HG03378 (cell line): Measurements from ENCODE around the gene THSD4.

ENCODE experiments used
- ATAC-seq: cut with Tn5 transposase; IDR thresholded peaks from one replicate; pipeline ENCODE4 v1.9.1; 2021; ENCODE audit warnings: mild to moderate bottlenecking, moderate library complexity; ENCODE audit not compliant: unreplicated experiment

The THSD4 gene

DNA sequence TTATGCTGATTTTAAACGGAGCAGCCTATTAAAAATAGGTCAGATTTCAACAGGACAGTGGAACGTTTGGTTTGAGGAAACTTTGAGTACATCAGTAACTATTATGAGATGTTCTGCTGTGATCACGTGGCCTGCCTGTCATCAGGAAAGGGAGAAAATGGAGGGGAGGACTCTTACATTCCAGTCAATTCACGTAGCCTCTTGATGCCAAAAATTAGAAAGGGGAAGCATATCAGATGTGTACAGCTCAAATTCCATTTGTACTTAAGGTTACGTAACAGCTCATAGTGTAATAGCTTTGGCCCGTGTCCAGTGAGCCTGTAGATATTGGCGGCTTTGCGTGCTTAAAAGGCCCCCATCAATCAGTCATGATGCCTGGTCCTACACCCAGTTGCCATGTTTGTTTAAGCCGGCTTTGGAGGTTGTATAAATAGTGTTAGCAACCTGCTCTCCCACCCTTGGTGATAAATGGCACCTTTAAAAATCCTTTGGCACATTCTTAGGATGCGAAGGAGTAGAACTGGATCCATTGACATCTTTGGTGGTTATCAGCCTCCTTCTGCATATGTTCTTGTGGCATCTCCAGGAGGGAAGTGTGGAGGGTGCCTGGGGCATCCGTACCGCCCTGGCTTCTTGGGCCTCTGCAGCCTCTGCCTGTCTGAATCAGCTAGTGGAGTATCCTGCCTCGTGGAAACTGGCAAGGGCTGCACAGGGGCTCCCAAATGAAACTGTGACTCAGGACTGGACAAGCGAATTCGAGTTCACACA is 163.9 kb downstream of the THSD4 start:
- ATAC-seq = no peak

DNA sequence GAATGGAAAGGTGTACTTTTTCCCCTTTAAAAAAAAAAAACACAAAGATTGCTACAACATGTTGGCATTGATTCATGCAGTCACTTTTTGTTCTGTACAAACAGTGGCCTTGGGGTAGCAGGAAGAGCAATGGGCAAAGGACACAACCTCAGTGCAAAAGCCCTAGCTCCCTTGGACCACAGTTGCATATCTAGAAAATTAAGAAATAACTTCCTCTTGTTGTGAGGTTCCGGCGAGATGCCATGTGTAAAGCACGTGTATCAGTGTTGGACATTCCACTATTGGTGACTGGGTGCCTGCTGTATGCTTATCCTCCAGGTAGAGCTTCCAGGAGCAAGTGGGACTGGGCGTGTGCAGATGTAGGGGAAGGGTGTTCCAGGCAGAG is 164.5 kb downstream of the THSD4 start:
- no peak for ATAC-seq

DNA sequence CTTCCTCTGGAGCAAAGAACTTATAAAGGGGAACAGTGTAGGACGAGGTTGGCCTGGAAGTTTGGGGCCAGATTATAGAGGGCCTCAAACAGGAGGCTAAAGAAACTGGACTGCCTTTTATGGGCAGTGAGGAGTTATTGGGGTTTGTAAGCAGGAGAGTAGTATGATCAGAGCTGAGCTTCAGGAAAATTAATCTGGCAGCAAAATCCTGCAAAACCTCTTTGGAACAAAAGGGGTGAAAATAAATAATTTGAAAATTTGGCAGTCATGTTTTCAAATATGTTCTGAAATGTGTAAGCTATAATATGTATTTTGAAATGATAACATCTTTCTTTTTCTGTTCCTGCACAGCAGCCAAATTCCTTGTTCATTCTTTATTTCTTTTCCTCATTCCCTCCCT is 164.9 kb downstream of the THSD4 start:
- ATAC-seq = no peak

DNA sequence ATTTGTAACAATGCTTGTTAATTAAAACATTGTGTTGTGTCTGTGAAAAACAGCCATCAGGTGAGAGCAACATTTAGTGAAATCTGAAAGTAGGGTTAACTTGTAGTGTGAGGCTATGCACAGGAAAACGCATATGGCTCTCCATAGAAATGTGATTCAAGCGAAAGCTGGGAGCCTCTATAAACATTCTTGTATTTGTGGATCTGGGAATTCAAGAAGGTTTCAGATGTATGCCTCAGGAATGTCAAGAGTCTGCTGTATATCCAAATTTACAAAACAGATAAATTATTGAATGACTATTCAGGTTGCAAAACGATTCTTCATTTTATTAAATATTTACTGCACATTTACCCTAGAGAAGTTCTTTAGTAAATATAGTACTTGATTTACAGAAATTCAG is 166.0 kb downstream of the THSD4 start:
- no peak for ATAC-seq

DNA sequence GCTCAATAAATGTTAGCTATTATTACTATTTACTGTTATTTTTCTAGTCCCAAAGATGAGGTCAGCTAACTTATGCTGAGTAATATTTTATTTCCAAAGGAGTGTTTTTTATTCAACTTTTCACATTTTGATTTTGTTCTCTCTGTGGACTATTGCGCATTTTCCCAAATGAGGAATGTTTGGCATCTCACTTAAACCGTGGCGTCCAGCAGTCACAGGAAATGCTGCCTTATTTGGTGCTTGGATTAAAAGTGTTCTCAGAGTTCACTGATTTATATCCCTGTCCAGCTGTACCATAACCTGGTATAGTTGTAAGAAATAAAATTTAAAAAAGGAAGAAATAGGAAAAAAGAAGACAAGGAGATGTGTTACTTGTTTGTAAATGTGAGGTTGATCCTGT is 166.8 kb downstream of the THSD4 start:
- no peak for ATAC-seq

DNA sequence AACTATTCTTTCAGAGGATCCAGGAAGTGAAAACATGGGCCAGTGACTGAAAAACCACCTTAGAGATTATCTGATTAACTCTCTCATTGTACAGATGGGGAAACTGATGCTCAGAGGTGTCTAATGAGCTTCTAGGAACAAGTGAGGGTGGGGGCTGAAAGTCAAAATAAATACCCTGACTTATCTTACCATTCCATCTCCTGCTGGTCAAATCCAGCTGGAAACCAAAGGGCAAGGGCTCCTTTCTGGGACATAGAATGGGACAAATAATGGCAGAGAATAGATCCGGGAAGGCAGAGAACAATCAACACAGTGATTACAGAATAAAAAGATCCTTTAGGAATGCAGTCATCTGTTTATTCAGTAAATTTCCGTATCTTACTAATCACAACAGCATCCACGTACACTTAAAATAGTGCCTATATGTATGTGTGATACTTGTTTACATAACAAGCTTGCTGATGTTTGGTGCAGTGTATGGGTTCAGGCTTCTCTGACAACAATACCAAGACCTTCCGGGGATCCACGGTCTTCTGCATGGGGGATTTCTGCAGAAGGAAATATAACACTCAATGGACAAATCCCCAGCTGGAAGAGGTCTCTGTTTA is 173.2 kb downstream of the THSD4 start:
- ATAC-seq = no peak

DNA sequence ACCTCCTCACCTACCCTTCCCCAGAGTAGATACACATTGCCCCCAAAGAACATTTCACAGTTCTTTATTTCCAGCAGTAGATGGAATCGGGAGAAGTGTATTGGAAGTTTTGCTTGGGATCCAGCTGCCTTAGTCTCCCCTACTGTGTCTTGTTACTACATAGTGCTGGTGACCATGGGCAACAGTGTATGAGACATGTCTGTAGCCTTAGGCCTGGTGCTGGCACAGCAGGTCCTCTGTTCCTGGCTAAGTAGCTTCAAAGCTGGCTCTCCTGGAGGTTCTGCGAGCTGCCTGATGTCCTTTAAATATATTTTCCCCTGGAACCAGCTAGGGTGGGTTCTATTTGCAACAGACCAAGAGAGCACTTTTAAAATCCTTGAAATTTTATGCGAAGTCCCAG is 174.7 kb downstream of the THSD4 start:
- ATAC-seq = no peak

DNA sequence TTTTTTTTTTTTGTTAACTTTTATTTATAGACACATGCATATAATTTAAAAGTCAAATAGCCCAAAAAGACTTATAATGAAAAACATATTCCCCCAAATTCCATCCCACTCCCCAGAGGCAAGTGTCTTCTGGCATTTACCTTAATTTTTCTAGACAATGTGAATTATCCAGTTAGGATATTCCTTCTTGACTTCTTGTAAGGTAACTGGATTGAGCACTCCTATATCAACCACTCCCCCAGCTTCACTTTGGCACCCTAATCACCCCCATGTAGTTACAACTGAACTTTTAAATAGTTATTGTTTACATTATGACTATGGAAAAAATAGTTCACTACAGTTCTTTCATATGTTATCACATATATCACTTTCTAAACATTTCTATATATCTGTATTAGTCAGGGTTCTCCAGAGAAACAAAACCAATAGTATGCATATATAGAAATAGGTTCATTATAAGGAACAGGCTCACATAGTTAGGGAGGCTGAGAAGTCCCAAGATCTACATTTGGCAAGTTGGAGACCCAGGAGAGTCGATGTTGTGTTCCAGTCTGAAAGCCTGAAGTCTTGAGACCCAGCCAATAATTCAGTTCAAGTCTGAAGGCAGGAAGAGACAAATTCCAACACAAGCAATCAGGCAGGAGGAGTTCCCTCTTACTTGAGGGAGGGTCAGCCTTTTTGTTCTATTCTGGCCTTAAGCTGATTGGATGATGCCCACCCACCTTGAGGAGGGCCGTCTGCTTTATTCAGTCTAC is 175.8 kb downstream of the THSD4 start:
- no peak for ATAC-seq

DNA sequence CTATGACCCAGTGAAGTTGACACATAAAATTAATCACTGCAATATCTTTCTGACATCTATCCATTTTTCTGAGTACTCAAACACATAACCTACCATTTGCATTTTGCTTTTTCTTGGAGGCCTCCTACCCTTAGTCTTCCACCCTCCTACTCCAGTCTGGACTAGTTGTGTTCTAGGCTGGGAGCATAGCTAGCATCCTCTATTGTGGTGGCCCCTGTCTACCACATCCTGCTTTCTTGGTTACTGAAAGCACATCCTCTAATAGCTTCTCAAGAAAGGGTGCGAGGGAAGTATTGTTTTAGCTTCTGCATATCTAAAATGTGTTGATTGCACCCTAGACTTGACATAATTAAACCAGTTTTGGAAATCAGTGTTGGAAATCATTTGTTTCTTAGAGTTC is 176.5 kb downstream of the THSD4 start:
- no peak for ATAC-seq

DNA sequence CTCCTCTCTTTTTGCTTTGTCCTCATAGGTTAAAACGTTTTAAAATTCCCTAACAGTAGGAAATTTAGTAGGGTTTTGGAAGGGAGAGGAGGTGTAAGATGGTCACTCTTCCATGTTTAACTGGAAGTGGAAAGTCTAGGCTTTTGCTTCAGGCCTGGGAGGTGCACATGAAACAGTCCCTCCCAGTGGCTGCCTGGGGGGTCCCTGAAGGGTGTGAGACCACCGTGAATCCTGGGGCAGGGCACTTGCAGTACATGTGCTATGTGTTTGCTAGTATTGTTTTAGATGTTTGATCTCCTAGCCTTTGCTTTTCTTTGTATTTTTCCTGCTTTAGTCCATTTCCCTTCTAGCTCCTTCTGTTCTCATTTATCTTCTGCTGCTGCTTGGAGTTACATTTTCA is 178.5 kb downstream of the THSD4 start:
- ATAC-seq = no peak

DNA sequence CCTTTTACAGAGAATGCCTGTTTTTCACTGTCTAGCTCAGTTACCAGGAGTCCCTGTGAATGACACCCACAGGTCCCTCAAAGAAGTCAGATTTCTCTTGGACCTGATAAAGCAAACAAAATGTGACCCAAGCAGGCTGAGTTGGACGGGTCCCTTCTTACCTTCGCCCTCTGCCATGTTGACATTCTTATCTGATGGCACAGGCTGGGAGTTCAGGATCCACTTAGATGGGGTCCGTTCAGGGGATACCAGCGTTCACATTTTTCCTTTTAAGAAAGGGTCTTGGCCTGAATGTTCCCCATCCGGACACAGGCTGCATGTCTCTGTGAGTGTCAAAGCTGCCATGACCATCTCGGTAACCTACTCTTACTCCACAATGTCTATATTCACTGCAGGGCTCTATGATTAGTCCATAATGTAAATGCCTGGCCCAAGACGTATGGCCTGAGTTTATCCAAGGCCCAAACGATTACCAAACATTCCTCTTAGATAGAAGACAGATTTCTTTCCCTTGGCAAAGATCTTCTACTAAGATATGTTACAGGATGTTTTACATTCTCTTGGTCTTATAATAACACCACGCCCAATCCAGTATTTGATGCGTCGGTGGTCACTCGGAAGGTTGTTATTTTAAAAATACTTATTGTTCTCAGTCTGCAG is 179.1 kb downstream of the THSD4 start:
- no peak for ATAC-seq

DNA sequence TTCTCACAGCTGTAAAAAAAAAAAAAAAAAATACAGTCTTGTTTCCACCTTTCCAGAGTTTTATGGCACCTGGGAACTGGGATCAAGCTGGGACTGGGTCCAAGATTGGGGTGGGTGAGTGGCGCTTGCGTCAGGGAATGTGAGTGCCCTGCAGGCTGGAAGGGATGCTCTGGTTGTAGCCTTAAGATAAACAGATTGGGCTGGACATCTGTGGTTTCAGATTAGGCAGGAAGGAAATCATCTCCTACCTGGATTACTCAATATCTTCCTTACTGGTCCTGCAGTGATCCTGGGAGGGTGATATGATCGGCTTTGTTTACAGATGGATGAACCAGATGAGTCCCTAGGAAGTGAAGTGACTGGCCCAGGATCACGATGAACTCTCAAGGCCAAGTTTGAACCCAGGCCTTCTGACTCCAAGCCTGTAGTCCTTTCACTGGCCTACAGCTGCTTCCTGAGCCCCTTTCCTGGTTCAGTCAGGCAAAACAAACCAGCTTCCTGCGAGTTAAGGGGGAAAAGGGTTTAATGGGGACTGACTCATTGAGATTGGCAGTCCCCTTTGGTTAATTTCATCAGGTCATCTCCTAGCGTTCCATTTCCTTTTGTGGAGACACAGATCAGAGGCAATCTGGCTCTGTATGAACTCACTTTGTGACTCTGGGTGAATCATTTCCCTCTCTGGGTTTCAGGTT is 179.8 kb downstream of the THSD4 start:
- no peak for ATAC-seq

DNA sequence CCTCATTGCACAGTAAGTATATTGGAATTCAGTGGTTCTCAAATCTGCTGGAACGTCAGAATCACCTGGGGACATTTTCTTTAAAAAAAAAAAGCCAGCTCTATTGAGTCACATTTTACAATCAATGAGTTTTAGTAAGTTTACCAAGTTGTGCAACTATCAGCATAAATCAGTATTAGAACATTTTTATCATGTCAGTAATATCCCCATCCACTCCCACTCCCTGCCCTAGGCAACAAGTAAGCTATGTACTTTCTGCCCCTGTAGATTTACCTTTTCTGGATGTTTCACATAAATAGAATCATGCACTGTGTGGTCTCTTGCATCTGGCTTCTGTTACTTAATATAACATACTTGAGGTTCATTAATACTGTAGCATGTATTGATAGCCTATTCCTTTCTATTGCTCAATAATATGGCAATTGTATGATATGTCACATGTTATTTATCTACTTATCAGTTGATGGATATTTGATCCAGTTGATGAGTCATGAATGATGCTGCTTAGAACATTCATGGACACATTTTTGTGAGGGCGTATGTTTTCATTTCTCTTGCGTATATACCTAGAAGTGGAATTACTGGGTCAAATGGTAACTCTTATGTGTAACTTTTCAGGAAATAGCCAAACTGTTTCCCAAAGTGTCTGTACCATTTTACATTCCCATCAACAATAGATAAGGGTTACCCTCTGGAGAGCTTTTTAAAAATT is 180.5 kb downstream of the THSD4 start:
- no peak for ATAC-seq

DNA sequence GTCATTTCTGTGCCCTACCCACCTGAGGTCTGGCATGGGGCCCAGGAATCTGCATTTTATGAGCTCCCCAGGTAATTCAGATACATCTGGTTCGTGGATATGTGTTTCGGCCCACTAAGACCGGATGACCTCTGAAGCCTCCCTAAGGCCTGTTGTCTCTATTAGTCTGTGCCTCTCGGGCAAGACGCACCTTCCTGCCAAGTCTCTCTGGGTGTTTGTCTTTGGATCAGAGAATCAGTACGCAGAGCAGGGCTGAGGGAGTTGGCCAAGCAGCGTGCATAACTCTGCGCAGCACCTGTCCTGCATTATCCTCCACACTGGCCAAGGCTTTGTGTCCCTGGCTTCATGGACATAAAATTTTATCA is 181.0 kb downstream of the THSD4 start:
- ATAC-seq = no peak

DNA sequence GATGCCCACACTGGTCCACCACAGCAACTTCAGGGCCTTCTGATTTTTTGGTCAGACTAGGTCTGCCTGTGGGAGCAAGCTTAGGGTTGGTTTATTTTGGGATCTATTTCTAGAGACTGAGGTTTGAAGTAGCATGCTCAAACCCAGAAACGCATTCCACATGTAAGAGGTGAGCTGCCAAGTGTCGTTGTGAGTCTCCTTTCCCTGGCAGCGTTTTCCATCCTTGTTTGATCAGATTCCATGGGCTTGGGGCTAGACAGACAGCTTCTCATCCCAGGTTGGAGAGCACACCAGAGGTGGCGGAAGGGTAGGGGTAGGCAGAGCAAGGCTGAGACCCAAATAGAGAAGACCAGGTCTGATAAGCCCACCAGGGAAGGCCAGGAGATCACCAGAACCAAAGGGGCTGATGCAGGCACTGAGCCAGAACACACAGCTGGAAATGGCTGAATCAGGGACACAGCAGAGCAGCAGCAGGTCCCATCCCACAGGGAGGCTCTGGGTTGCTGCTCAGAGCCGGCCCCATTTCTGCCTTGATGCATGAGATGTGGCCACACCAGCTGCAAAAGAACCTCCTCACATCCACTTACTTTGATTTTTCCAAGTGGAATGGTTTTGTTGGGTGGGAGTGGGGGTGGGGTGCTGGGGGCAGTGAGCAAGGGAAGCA is 186.8 kb downstream of the THSD4 start:
- no peak for ATAC-seq

DNA sequence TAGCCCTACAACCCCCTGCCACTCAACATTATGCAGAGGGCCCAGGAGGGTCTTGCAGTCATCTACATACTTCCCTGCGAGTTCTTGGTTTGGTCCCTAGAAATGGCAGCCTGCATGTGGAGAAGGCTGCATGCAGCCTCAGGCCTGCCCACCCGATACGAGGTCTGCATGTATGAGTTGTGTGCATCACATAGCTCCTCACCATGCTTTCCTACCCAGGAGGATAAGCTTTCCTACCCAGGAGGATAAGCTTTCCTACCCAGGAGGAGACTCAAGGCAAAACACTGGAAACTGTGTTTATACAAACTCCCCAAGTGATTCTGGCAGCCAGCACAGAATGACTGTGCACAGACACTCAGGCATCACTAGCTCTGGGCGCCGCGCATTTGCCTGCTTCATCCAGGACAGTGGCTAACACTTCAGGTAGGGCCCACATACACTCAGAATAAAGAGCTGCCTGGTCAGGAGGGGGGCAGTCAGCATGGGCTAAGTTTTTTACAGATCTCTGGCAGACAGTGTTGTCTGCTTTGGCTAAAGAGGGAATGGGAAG is 187.7 kb downstream of the THSD4 start:
- ATAC-seq = no peak

DNA sequence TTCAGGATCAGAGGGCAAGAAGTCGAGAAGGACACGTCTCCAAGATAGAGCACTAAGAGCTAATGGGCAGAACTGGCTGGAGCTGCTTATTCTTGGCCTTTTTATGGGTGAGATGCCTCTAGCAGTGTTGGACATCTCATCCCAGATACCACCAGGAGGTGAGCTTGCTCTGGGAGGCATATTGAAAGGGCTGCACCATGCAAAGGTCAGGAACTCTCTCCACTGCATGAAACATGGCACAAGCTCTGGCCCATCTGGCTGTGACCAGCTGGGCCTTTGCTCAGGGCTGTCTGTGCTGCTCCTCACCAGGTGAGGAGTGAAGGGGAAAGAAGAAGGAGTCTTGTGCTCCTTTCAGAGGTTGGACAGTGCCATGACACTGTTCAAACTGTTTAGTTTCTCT is 188.7 kb downstream of the THSD4 start:
- ATAC-seq = no peak

DNA sequence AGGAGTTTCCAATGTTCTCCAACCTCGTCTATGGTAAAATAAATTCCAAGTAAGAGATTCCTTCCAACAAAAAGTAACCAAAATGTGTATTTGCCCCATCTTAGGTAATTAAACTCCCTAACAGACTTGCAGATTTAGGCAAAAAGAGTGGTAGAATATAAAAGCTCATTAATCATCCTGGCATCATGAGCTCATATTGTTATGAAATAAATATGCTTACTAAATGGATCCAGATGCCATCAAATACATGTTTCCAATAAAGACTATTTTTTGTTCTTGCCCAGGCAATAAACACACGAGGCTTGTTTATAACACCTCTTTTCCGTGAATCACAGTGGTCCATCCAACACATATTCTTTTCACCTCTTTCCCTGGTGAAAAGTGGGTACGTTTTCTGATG is 189.4 kb downstream of the THSD4 start:
- ATAC-seq = no peak

DNA sequence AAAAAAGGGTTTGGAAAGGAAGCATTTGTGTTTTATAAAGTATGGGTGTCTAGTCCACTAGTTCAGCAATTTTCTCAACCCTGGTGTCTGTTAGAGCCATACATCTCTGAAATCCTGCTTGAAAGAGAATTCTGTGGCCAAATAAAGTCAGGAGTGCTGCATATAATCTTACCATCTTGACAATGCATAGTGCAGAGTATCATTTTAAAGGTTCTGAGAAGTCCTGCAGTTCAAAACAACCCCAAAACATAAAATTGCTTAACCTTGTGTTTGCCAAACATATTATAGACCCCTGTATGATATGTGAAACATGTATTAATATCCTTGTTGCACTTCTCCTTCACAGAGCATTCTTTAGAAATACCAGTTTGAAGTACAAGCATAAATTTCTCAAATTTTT is 191.3 kb downstream of the THSD4 start:
- ATAC-seq = no peak
